Right lobe of liver (tissue), 4 donors: ENCODE measurements around the gene MSH2.

Source experiments
- CTCF ChIP-seq, 4 donors: fragments of 200-600 bp in 3 of 4; fragments of 450-650 bp in 1 of 4; IDR thresholded peaks; one replicate each; pipeline versions ENCODE4 v1.5.1 to v1.8.0; 2016 to 2022; ENCODE audit warnings: antibody characterized with exemption in 4 of 4, mild to moderate bottlenecking in 2 of 4
- POLR2A ChIP-seq: fragments of 450-650 bp; IDR thresholded peaks from one replicate; pipeline ENCODE4 v1.6.1; 2017; ENCODE audit warnings: antibody characterized with exemption, mild to moderate bottlenecking
- donor health status: DM: no; HTN: no; CAD: no.
- donor health status: DM: no; HTN: no; CAD: no.
- donor health status: DM: no; HTN: yes; CAD: no.

- TF ChIP-seq CTCF (IDR thresholded peaks at IDR 0.05) (no peak), POLR2A (no peak)
These were observed 45.5 kb upstream of the MSH2 start for GRCh38 chr2:47357483-47357882.
